Suprapubic skin (tissue), 4 donors: ENCODE data around the gene TMEM74B.

Experiments
- CTCF ChIP-seq, 2 donors: fragments of 200-600 bp in 1 of 2; fragments of 450-650 bp in 1 of 2; sonication (generic) in 1 of 2; IDR thresholded peaks; one replicate each; pipeline ENCODE4 v1.5.1; 2016 to 2019; ENCODE audit warnings: antibody characterized with exemption in 2 of 2, mild to moderate bottlenecking in 1 of 2, moderate library complexity in 1 of 2
- EP300 ChIP-seq: sonication (generic); formaldehyde crosslinking; IDR thresholded peaks from one replicate; pipeline ENCODE4 v1.6.1; 2017; ENCODE audit warnings: antibody characterized with exemption
- POLR2AphosphoS5 ChIP-seq, 3 donors: sonication (generic); formaldehyde crosslinking; IDR thresholded peaks; one replicate each; pipeline ENCODE4 v1.6.1; 2017; ENCODE audit warnings: antibody characterized with exemption in 3 of 3

GRCh38 chr20:1206366-1207148, 21.8 kb upstream of the TMEM74B start:
- no peak for TF ChIP-seq CTCF (IDR thresholded peaks at IDR 0.05)
- no peak for TF ChIP-seq EP300
- TF ChIP-seq POLR2AphosphoS5 (IDR thresholded peaks at IDR 0.05), result no peak
